NCI-H1092 treated with DMSO at 0.1 percent for 48 hours (cell line): ENCODE results near the gene GRB10.

ENCODE experiments used
- DNase-seq: peaks from one replicate; lab custom pipeline; 2025; lab: John Stamatoyannopoulos, UW

Gene GRB10

GRCh38 chr7:50669890-50670289, 112.8 kb downstream of the GRB10 start:
- DNase-seq: no peak

GRCh38 chr7:50667789-50668226, 114.9 kb downstream of the GRB10 start:
- DNase-seq: no peak

GRCh38 chr7:50667338-50667737, 115.4 kb downstream of the GRB10 start:
- DNase-seq: no peak

GRCh38 chr7:50666124-50666496, 116.6 kb downstream of the GRB10 start:
- DNase-seq: no peak

- no peak for DNase-seq
Observed at GRCh38 chr7:50665403-50666123, 117.1 kb downstream of the GRB10 start.

- DNase-seq: no peak
Observed at GRCh38 chr7:50664937-50665336, 117.8 kb downstream of the GRB10 start.

- DNase-seq: no peak
Observed at GRCh38 chr7:50664461-50664922, 118.2 kb downstream of the GRB10 start.

GRCh38 chr7:50663396-50664102, 119.1 kb downstream of the GRB10 start:
- no peak for DNase-seq

- no peak for DNase-seq
Observed at GRCh38 chr7:50662996-50663395, 119.7 kb downstream of the GRB10 start.

GRCh38 chr7:50662041-50662694, 120.5 kb downstream of the GRB10 start:
- no peak for DNase-seq

GRCh38 chr7:50661345-50662040, 121.2 kb downstream of the GRB10 start:
- no peak for DNase-seq

- DNase-seq: no peak
Observed at GRCh38 chr7:50660830-50661175, 121.9 kb downstream of the GRB10 start.

- no peak for DNase-seq
Observed at GRCh38 chr7:50660040-50660829, 122.5 kb downstream of the GRB10 start.

GRCh38 chr7:50659329-50659965, 123.2 kb downstream of the GRB10 start:
- DNase-seq: no peak

- DNase-seq: no peak
Observed at GRCh38 chr7:50658696-50659095, 124.0 kb downstream of the GRB10 start.

- no peak for DNase-seq
Observed at GRCh38 chr7:50657912-50658311, 124.8 kb downstream of the GRB10 start.

GRCh38 chr7:50657341-50657873, 125.3 kb downstream of the GRB10 start:
- DNase-seq: no peak

- DNase-seq: no peak
Observed at GRCh38 chr7:50656141-50656895, 126.4 kb downstream of the GRB10 start.

- DNase-seq: no peak
Observed at GRCh38 chr7:50655490-50655889, 127.2 kb downstream of the GRB10 start.

GRCh38 chr7:50655020-50655419, 127.7 kb downstream of the GRB10 start:
- DNase-seq: no peak
